ENCODE measurements around the gene SUFU. TPM values are rescaled to one million over a fixed set of nuclear protein-coding genes. Genes with fewer than 3 reads are reported as not detected.

SUFU gene
- total RNA-seq, 1 donor from 2014 or later: 17.3 TPM

GRCh38 chr10:102644646-102645387 lies 141.0 kb downstream of the SUFU start:
- H3K36me3 ChIP-seq: no peaks in the 10 kb centered on the region
- peaks cover 22 to 35% of the 10 kb centered on the region in 2 donors for H3K4me1 ChIP-seq
- DNase-seq (ENCODE audit: low spot score in 2 of 2): peak in 1 of 2 donors; percentile 90
- TF ChIP-seq, protein P1, sequence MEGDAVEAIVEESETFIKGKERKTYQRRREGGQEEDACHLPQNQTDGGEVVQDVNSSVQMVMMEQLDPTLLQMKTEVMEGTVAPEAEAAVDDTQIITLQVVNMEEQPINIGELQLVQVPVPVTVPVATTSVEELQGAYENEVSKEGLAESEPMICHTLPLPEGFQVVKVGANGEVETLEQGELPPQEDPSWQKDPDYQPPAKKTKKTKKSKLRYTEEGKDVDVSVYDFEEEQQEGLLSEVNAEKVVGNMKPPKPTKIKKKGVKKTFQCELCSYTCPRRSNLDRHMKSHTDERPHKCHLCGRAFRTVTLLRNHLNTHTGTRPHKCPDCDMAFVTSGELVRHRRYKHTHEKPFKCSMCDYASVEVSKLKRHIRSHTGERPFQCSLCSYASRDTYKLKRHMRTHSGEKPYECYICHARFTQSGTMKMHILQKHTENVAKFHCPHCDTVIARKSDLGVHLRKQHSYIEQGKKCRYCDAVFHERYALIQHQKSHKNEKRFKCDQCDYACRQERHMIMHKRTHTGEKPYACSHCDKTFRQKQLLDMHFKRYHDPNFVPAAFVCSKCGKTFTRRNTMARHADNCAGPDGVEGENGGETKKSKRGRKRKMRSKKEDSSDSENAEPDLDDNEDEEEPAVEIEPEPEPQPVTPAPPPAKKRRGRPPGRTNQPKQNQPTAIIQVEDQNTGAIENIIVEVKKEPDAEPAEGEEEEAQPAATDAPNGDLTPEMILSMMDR (IDR thresholded peaks at IDR 0.05): peak; percentile 62 to 86 (median 83)
- peak overlapping the region; percentile 97 for H3K4me3 ChIP-seq
- intact Hi-C loops (cut with DNase I): loop anchor here (1.0 to 10.0 kb wide), 4 partner anchors 42 to 1640 kb away; partner anchors contain the start of gene ACTR1A
- no peaks in the 10 kb centered on the region for H3K9me3 ChIP-seq
- no peaks in the 10 kb centered on the region for H3K27me3 ChIP-seq
- H3K27ac ChIP-seq: peak overlapping the region; percentile 98

- DNase-seq (ENCODE audit: low spot score in 2 of 2): peak; percentile 73 to 93
- peaks cover 25 to 41% of the 10 kb centered on the region in 2 donors for H3K4me1 ChIP-seq
- intact Hi-C loops (cut with DNase I): loop anchor here (2.0 to 10.0 kb wide), 3 partner anchors 43 to 1641 kb away; no protein-coding TSS in a partner anchor
Observed at GRCh38 chr10:102645388-102645740, 141.6 kb downstream of the SUFU start.

GRCh38 chr10:102645741-102646609 lies 142.2 kb downstream of the SUFU start:
- DNase-seq (ENCODE audit: low spot score in 2 of 2): peak; percentile 84 to 96
- Histone ChIP-seq H3K4me1 (peaks cover 28 to 47% of the 10 kb centered on the region in 2 donors), H3K27me3 (no peaks in the 10 kb centered on the region), H3K9me3 (no peaks in the 10 kb centered on the region), H3K27ac (peak overlapping the region; percentile 98), H3K36me3 (peaks cover 4% of the 10 kb centered on the region in 2 donors), H3K4me3 (peak overlapping the region; percentile 97)
- intact Hi-C loops (cut with DNase I): loop anchor here (2.0 to 10.0 kb wide), 5 partner anchors 23 to 1641 kb away; partner anchors contain the start of genes ARL3 and SFXN2
- TF ChIP-seq, protein P1 (IDR thresholded peaks at IDR 0.05): no peak

More at GRCh38 chr10:102645388-102645740, 141.6 kb downstream of the SUFU start:
- Histone ChIP-seq H3K36me3 (peaks cover 0 to under 1% of the 10 kb centered on the region in 2 donors), H3K27me3 (no peaks in the 10 kb centered on the region), H3K9me3 (no peaks in the 10 kb centered on the region), H3K27ac (peak overlapping the region; percentile 98), H3K4me3 (peak overlapping the region; percentile 97)
- TF ChIP-seq, protein P1 (IDR thresholded peaks at IDR 0.05): no peak

DNA sequence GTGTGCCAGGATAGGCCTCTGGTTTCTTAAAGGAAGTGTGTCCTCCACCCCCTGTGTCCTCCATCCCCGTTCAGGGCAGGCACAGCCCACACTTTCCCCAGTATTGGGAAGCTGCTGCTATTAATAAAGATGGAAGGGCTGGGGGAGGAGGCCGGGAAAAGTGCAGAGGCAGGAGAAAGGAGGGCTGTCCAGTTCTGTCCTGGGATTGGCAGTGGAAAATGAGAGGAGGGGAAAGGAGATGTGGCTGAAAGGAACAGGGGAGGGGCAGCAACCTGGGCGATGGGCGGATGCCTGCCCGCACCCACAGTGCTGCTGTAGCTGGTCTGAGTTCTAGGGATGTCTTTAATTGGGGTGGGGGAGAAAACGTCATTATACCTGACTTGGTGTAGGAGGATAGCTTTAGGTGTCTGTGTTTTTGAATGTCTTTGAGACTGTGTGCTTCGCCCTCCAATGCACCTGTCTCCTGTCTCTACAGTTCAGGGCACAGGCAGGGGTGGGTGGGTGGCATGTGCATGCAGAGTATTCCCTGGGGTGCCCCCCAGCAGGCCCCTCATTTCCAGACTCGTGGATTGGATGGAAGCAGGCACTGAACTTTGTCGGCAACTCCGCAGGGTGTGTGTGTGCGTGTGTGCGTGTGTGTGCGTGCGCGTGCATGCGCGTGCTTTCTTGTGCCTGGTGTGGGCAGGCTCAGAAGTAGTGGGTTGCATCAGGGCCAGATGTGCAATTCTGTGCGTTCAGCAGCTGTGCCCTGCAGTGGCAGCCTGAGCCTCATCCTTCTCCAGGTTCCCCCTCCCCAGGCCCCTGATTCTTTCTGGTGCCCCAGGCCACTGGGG lies 143.1 kb downstream of the SUFU start:
- H3K9me3 ChIP-seq: no peaks in the 10 kb centered on the region
- peaks cover 4 to 12% of the 10 kb centered on the region in 2 donors for H3K36me3 ChIP-seq
- no peaks in the 10 kb centered on the region for H3K27me3 ChIP-seq
- intact Hi-C loops (cut with DNase I): loop anchor here (2.0 to 10.0 kb wide), 4 partner anchors 22 to 1642 kb away; partner anchors contain the start of genes ARL3 and SFXN2
- H3K4me3 ChIP-seq: peak overlapping the region; percentile 97
- H3K27ac ChIP-seq: peak overlapping the region; percentile 98
- TF ChIP-seq, protein P1 (IDR thresholded peaks at IDR 0.05): no peak
- peak in 1 of 2 donors; percentile 76 for DNase-seq (ENCODE audit: low spot score in 2 of 2)
- peaks cover 34 to 49% of the 10 kb centered on the region in 2 donors for H3K4me1 ChIP-seq

Measured in ascending aorta (tissue), 2 donors.